ENCODE measurements around the gene SLAMF9.

SLAMF9 gene

DNA sequence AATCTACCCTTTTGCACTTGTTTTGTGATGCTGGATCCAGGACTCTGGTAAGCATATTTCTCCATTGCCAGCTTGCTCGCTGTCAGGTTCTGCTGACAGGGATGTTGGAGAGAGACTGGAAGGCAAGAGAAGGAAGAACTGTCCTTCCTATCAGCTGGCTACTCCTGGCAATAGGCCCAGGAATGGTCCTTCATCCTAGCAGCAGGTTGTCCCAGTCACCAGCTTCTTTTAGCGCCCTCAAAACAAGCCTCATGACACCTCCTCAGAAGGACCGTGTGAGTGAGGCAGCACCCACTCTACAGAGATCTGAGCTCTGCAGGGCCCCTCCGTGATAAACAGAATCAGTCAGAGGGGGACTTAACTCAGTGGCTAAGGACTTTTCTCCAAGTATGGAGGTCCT is 33.1 kb upstream of the SLAMF9 start:
- Histone ChIP-seq H3K36me3 (ENCODE audit: insufficient read depth, low read length) (no peaks in the 10 kb centered on the region), H3K4me3 (ENCODE audit: low read length) (no peak overlapping the region), H3K27me3 (ENCODE audit: insufficient read depth, low read length) (no peaks in the 10 kb centered on the region), H3K9me3 (ENCODE audit: insufficient read depth, low read depth, low read length) (no peaks in the 10 kb centered on the region), H3K4me1 (ENCODE audit: insufficient read depth, low read length) (no peaks in the 10 kb centered on the region), H3K9ac (ENCODE audit: low read depth, low read length) (no peak overlapping the region), H3K27ac (ENCODE audit: low read depth, low read length) (no peak overlapping the region)
- WGBS, result 81% methylated on average over 4 of the region's 4 CpGs

DNA sequence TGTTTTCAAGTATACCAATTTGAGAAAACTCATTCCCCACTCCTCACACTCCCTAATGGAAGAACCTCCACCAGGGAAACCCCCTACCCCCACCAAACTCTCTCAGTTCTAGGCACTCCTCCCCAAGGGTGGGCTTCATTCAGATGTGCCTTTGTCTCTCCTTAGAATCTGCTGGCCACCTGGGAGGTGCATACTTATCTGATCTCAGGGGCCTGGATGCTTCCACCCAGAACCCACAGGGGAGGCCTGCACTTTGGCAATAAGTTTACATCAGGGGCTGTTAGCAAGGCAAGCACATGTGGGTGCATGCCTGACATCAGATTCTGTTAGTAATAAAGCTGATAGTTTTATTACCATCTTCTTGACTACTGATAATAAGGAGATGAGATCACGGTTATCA is 32.5 kb upstream of the SLAMF9 start:
- 70% methylated on average over 1 of the region's 1 CpG for WGBS
- Histone ChIP-seq H3K4me3 (ENCODE audit: low read length) (no peak overlapping the region), H3K36me3 (ENCODE audit: insufficient read depth, low read length) (no peaks in the 10 kb centered on the region), H3K9me3 (ENCODE audit: insufficient read depth, low read depth, low read length) (no peaks in the 10 kb centered on the region), H3K9ac (ENCODE audit: low read depth, low read length) (no peak overlapping the region), H3K27me3 (ENCODE audit: insufficient read depth, low read length) (no peaks in the 10 kb centered on the region), H3K4me1 (ENCODE audit: insufficient read depth, low read length) (no peaks in the 10 kb centered on the region), H3K27ac (ENCODE audit: low read depth, low read length) (no peak overlapping the region)

DNA sequence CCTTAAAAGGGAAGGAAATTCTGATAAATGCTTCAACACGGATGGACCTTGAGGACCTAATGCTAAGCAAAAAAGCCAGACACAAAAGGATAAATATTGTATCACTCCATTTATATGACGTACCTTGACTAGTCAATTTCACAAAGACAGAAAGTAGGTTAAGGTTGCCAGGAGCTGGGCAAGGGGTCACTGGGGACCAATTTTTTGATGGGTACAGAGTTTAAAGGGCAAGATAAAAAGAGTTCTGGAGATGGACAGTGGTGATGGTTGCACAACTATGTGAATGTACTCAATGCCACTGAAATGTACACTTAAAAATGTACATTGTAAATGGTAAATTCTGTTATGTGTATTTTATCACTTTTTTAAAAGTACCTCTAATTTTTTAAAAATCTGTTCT is 32.1 kb upstream of the SLAMF9 start:
- Histone ChIP-seq H3K4me1 (ENCODE audit: insufficient read depth, low read length) (no peaks in the 10 kb centered on the region), H3K27ac (ENCODE audit: low read depth, low read length) (no peak overlapping the region), H3K9ac (ENCODE audit: low read depth, low read length) (no peak overlapping the region), H3K9me3 (ENCODE audit: insufficient read depth, low read depth, low read length) (no peaks in the 10 kb centered on the region), H3K4me3 (ENCODE audit: low read length) (no peak overlapping the region), H3K36me3 (ENCODE audit: insufficient read depth, low read length) (no peaks in the 10 kb centered on the region), H3K27me3 (ENCODE audit: insufficient read depth, low read length) (no peaks in the 10 kb centered on the region)
- WGBS, result 97% methylated on average over 2 of the region's 2 CpGs

DNA sequence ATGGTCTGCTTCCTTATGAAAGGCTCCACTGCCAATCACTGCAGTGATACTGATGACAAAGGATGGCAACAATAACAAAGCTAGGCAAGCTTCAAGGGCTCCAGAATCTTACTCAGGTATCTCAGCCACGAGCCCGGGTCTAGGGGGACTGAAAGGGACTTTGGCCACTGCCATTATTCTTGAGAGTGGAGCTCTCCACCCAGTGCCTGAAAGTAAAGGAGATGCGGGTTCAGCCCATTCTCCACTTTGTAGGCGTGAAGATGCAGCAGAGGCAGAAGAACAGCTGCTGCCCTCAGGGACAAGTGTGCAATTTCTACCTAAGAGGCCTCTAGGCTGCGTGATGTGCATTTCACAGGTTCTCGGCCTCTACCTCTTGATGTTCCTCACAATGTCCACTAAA is 31.4 kb upstream of the SLAMF9 start:
- no peaks in the 10 kb centered on the region for H3K9me3 ChIP-seq (ENCODE audit: insufficient read depth, low read depth, low read length)
- no peaks in the 10 kb centered on the region for H3K36me3 ChIP-seq (ENCODE audit: insufficient read depth, low read length)
- H3K9ac ChIP-seq (ENCODE audit: low read depth, low read length), result no peak overlapping the region
- H3K27me3 ChIP-seq (ENCODE audit: insufficient read depth, low read length), result no peaks in the 10 kb centered on the region
- 91% methylated on average over 6 of the region's 6 CpGs for WGBS
- H3K4me1 ChIP-seq (ENCODE audit: insufficient read depth, low read length), result no peaks in the 10 kb centered on the region
- H3K4me3 ChIP-seq (ENCODE audit: low read length), result no peak overlapping the region
- H3K27ac ChIP-seq (ENCODE audit: low read depth, low read length), result no peak overlapping the region

DNA sequence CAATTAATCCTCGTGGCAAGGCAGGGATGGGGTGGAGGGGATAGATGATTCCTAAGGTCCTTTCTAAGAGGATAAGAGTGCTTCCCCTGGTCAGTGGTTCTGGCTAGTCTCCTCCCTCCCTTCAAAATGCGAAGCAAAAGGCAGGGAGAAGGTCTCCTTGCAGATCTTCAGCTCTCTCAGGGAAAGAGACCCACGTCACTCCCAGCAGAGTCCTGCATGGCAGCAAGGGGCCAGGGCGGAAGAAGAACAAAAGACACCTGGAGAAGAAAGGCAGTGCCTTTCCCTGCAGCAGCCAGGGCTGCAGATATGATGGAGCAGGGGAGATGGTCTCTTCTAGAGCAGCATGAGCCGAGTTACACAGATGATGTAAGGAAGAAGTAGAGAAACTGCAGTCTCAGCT is 29.6 kb upstream of the SLAMF9 start:
- Histone ChIP-seq H3K9me3 (ENCODE audit: insufficient read depth, low read depth, low read length) (no peaks in the 10 kb centered on the region), H3K27me3 (ENCODE audit: insufficient read depth, low read length) (no peaks in the 10 kb centered on the region), H3K4me1 (ENCODE audit: insufficient read depth, low read length) (no peaks in the 10 kb centered on the region), H3K4me3 (ENCODE audit: low read length) (no peak overlapping the region), H3K27ac (ENCODE audit: low read depth, low read length) (no peak overlapping the region), H3K9ac (ENCODE audit: low read depth, low read length) (no peak overlapping the region), H3K36me3 (ENCODE audit: insufficient read depth, low read length) (no peaks in the 10 kb centered on the region)
- WGBS, result 75% methylated on average over 5 of the region's 5 CpGs

DNA sequence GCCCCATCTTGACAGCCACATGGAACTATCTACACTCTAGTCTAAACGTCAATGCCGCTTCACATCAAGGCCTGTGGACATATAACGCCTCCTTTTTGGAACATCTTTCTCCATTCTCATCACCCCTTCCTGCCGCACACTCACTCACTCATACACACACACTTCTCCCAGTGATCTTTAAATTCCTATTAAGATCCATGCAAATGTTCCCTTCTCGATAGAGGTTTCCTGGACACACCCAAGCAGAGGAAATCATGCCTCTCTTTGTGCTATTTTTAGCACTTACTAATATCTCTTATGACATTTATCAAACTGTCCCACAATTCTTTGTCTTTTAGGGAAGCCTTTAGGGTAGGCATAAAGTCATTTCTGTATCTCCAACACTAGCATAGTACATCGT is 28.2 kb upstream of the SLAMF9 start:
- Histone ChIP-seq H3K27ac (ENCODE audit: low read depth, low read length) (no peak overlapping the region), H3K9me3 (ENCODE audit: insufficient read depth, low read depth, low read length) (no peaks in the 10 kb centered on the region), H3K27me3 (ENCODE audit: insufficient read depth, low read length) (no peaks in the 10 kb centered on the region), H3K9ac (ENCODE audit: low read depth, low read length) (no peak overlapping the region), H3K36me3 (ENCODE audit: insufficient read depth, low read length) (no peaks in the 10 kb centered on the region), H3K4me1 (ENCODE audit: insufficient read depth, low read length) (no peaks in the 10 kb centered on the region), H3K4me3 (ENCODE audit: low read length) (no peak overlapping the region)
- WGBS, result 94% methylated on average over 4 of the region's 6 CpGs

DNA sequence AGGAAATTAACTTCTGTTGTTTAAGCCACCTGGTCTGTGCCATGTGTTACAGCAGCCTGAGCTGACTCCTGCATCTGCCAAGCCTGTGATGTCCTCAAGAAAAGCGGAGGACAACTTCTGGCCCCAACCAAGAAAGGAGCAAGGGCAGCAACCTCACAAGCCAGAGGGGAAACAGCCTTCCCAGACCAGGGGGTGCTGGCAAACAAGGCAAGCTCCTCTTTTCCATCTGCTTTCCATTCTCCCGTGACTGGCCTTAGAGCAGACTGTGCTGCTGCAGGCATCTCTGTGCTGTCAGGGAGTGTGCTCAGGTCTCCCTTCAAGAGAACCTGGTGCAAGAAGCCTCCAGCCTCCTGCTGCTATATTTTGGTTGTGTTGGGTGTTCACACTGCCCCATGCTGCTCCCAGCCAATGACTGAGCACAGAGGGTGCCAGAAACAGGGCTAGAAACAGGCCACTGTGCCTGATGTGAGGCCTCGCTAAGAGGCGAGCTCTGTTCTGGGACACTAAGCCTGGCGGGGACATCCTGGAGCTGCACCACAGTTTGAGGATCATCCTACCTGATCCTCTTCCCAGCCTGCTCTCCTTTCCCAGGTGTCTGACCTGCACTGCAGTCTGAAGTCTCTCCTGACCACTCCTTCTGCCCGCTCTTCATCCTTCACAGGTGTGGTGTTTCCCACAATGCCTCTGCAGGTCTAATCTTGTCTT is 27.5 kb upstream of the SLAMF9 start:
- Histone ChIP-seq H3K9ac (ENCODE audit: low read depth, low read length) (no peak overlapping the region), H3K9me3 (ENCODE audit: insufficient read depth, low read depth, low read length) (no peaks in the 10 kb centered on the region), H3K27me3 (ENCODE audit: insufficient read depth, low read length) (no peaks in the 10 kb centered on the region), H3K27ac (ENCODE audit: low read depth, low read length) (no peak overlapping the region), H3K4me3 (ENCODE audit: low read length) (no peak overlapping the region), H3K36me3 (ENCODE audit: insufficient read depth, low read length) (no peaks in the 10 kb centered on the region), H3K4me1 (ENCODE audit: insufficient read depth, low read length) (no peaks in the 10 kb centered on the region)
- 88% methylated on average over 6 of the region's 6 CpGs for WGBS

DNA sequence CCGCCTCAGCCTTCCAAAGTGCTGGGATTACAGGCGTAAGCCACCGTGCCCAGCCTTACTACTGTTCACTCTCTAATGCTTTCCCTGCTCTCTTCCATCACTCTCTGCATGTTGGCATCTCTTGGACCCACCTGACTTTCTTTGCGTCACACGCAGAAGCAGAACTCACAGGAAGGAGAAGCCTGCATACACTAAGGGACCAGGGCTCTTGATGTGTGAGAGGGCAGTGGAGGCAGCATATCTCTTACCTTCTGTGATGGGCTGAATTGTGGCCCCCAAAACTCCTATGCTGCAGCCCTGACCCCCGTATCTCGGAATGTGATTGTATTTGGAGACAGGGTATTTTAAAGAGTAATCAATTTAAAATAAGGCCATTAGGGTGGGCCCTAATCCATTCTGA is 26.7 kb upstream of the SLAMF9 start:
- 95% methylated on average over 7 of the region's 7 CpGs for WGBS
- H3K4me3 ChIP-seq (ENCODE audit: low read length), result no peak overlapping the region
- no peaks in the 10 kb centered on the region for H3K9me3 ChIP-seq (ENCODE audit: insufficient read depth, low read depth, low read length)
- no peak overlapping the region for H3K9ac ChIP-seq (ENCODE audit: low read depth, low read length)
- H3K27ac ChIP-seq (ENCODE audit: low read depth, low read length), result no peak overlapping the region
- no peaks in the 10 kb centered on the region for H3K36me3 ChIP-seq (ENCODE audit: insufficient read depth, low read length)
- no peaks in the 10 kb centered on the region for H3K27me3 ChIP-seq (ENCODE audit: insufficient read depth, low read length)
- H3K4me1 ChIP-seq (ENCODE audit: insufficient read depth, low read length), result no peaks in the 10 kb centered on the region

DNA sequence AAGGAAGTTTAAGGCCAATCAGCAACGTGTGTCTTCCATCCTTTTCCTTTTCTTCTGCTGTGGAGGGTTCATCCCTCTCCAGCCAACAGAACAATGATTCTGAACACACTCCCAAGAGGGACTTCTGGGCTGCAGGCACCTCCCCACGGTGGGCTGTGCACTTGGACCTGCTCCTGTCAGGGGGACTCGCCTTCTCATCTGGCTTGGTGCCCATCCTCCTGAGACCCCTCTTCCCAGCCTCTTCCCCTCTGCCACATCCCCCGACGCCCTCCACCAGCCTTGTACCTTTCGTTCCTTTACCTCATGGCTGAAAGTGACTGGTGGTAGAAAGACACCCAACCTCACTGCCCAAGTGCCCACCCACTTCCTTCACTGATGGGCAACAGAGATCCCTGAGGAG is 26.0 kb upstream of the SLAMF9 start:
- no peak overlapping the region for H3K4me3 ChIP-seq (ENCODE audit: low read length)
- H3K4me1 ChIP-seq (ENCODE audit: insufficient read depth, low read length), result no peaks in the 10 kb centered on the region
- no peak overlapping the region for H3K9ac ChIP-seq (ENCODE audit: low read depth, low read length)
- no peaks in the 10 kb centered on the region for H3K9me3 ChIP-seq (ENCODE audit: insufficient read depth, low read depth, low read length)
- H3K36me3 ChIP-seq (ENCODE audit: insufficient read depth, low read length), result no peaks in the 10 kb centered on the region
- WGBS, result 70% methylated on average over 6 of the region's 6 CpGs
- 0 out of 2 replicates have a peak, but pooled peaks cover 3% of the 10 kb centered on the region for H3K27me3 ChIP-seq (ENCODE audit: insufficient read depth, low read length)
- no peak overlapping the region for H3K27ac ChIP-seq (ENCODE audit: low read depth, low read length)

DNA sequence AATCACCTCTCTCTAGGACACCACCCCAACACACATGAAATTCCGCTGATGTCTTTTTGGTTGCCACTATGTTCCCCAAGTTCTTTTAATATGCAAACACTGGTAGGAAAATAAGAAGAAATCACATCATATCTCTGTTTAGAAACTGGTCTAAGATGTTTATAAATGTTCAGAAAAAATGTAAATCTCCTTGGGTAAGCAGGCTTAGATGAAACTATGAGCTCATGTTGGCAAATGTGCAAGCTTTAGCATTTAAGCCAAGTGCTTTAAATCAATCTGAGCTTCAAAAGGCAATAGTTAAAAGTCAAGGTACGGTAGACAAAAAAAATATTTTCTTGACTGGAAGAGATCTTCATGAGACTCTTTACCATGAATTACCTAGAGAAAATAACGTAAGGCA is 25.2 kb upstream of the SLAMF9 start:
- Histone ChIP-seq H3K4me3 (ENCODE audit: low read length) (no peak overlapping the region), H3K27ac (ENCODE audit: low read depth, low read length) (no peak overlapping the region), H3K4me1 (ENCODE audit: insufficient read depth, low read length) (no peaks in the 10 kb centered on the region), H3K36me3 (ENCODE audit: insufficient read depth, low read length) (no peaks in the 10 kb centered on the region), H3K27me3 (ENCODE audit: insufficient read depth, low read length) (0 out of 2 replicates have a peak, but pooled peaks cover 3% of the 10 kb centered on the region), H3K9ac (ENCODE audit: low read depth, low read length) (no peak overlapping the region), H3K9me3 (ENCODE audit: insufficient read depth, low read depth, low read length) (no peaks in the 10 kb centered on the region)
- 79% methylated on average over 2 of the region's 3 CpGs for WGBS

DNA sequence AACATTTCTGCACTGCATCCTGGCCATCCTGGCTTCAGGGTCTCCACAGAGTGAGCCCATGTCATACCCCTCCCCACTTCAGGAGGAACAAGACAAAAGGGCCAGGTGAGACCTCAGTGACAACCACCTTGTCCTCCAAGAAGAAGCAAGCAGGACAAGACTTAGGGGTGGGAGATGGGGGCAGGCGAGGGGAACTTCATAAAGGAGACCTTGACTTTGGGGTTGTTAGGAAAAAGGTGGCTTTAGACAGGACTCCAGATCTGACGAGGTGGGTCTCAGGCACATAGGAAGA is 24.0 kb upstream of the SLAMF9 start:
- Histone ChIP-seq H3K27ac (ENCODE audit: low read depth, low read length) (no peak overlapping the region), H3K9ac (ENCODE audit: low read depth, low read length) (no peak overlapping the region), H3K27me3 (ENCODE audit: insufficient read depth, low read length) (0 out of 2 replicates have a peak, but pooled peaks cover 3% of the 10 kb centered on the region), H3K36me3 (ENCODE audit: insufficient read depth, low read length) (no peaks in the 10 kb centered on the region), H3K4me1 (ENCODE audit: insufficient read depth, low read length) (no peaks in the 10 kb centered on the region), H3K4me3 (ENCODE audit: low read length) (no peak overlapping the region), H3K9me3 (ENCODE audit: insufficient read depth, low read depth, low read length) (no peaks in the 10 kb centered on the region)
- WGBS, result 87% methylated on average over 2 of the region's 2 CpGs
